Ramos (cell line): Measurements from ENCODE around the gene IL17RC.
"Not testable (repeated sequence)": the region's sequence is repeated elsewhere in the genome, so short reads cannot be mapped to it uniquely, and the experiment has no call there.

Experiments
- in situ Hi-C: fragments of 300-500 bp; cut with MboI; formaldehyde crosslinking; loops from one replicate; pipeline ENCODE4 v1.14.3; 2022; ENCODE audit warnings: low sequenced_read_pairs; ENCODE audit not compliant: unreplicated experiment

Gene IL17RC

GRCh38 chr3:9914011-9914410 is 2.9 kb upstream of the IL17RC start:
- in situ Hi-C loops = no loop called here

GRCh38 chr3:9914559-9915253 is 2.2 kb upstream of the IL17RC start:
- in situ Hi-C loops = no loop called here

GRCh38 chr3:9915254-9916141 is 1.4 kb upstream of the IL17RC start:
- in situ Hi-C loops = no loop called here

GRCh38 chr3:9916346-9916733 is 558 bp upstream of the IL17RC start:
- in situ Hi-C loops = no loop called here

GRCh38 chr3:9917820-9918219 is 922 bp downstream of the IL17RC start:
- in situ Hi-C loops = no loop called here

GRCh38 chr3:9918261-9919038 is 1.6 kb downstream of the IL17RC start:
- in situ Hi-C loops = no loop called here

GRCh38 chr3:9928158-9928557 is 11.3 kb downstream of the IL17RC start:
- in situ Hi-C loops = no loop called here

- in situ Hi-C loops = no loop called here
Observed at GRCh38 chr3:9930804-9931418, 14.0 kb downstream of the IL17RC start.

- in situ Hi-C loops = no loop called here
Observed at GRCh38 chr3:9932535-9932842, 15.6 kb downstream of the IL17RC start.

- in situ Hi-C loops = no loop called here
Observed at GRCh38 chr3:9932843-9933560, 16.1 kb downstream of the IL17RC start.

GRCh38 chr3:9933561-9934234 is 16.8 kb downstream of the IL17RC start, which contains the start of gene CRELD1:
CRELD1 (plus strand) TSS chr3:9933834; CDS start chr3:9934439, 605 bp downstream.
- in situ Hi-C loops = no loop called here

- in situ Hi-C loops = no loop called here
Observed at GRCh38 chr3:9934235-9934621, 17.3 kb downstream of the IL17RC start.

GRCh38 chr3:9934993-9935392 is 18.1 kb downstream of the IL17RC start:
- in situ Hi-C loops = no loop called here

- in situ Hi-C loops = no loop called here
Observed at GRCh38 chr3:9935966-9936510, 19.1 kb downstream of the IL17RC start.

- in situ Hi-C loops = no loop called here
Observed at GRCh38 chr3:9937486-9938238, 20.8 kb downstream of the IL17RC start.

- in situ Hi-C loops = no loop called here
Observed at GRCh38 chr3:9938966-9939365, 22.1 kb downstream of the IL17RC start.

- in situ Hi-C loops = not testable (repeated sequence)
Observed at GRCh38 chr3:9939906-9940305, 23.0 kb downstream of the IL17RC start.

- in situ Hi-C loops = no loop called here
Observed at GRCh38 chr3:9940746-9941145, 23.8 kb downstream of the IL17RC start.
